ES-I3 (cell line): ENCODE data around the gene CACNG5.

Experiments
- H3K36me3 ChIP-seq: 2 replicates; pipeline ENCODE4 v1.6.1; 2013; ENCODE audit warnings: mild to moderate bottlenecking, low read length, control low read depth, moderate library complexity; ENCODE audit not compliant: insufficient read depth
- H3K4me1 ChIP-seq: 2 replicates; pipeline ENCODE4 v1.6.1; 2013; ENCODE audit warnings: mild to moderate bottlenecking, control low read depth, low read length; ENCODE audit not compliant: insufficient read depth
- H3K9ac ChIP-seq: 2 replicates; pipeline ENCODE4 v1.6.1; 2013; ENCODE audit warnings: low read depth, mild to moderate bottlenecking, low read length, moderate library complexity
- H3K9me3 ChIP-seq: 2 replicates; pipeline ENCODE4 v1.6.1; 2013; ENCODE audit warnings: mild to moderate bottlenecking, low read length, moderate library complexity; ENCODE audit not compliant: control insufficient read depth, insufficient read depth

Gene CACNG5

GRCh38 chr17:66810951-66811682 is 23.8 kb upstream of the CACNG5 start:
- no peaks in the 10 kb centered on the region for H3K9me3 ChIP-seq
- H3K4me1 ChIP-seq, result no peaks in the 10 kb centered on the region
- no peak overlapping the region for H3K9ac ChIP-seq
- H3K36me3 ChIP-seq, result no peaks in the 10 kb centered on the region

- Histone ChIP-seq H3K9ac (no peak overlapping the region), H3K36me3 (no peaks in the 10 kb centered on the region), H3K4me1 (no peaks in the 10 kb centered on the region), H3K9me3 (no peaks in the 10 kb centered on the region)
Observed at GRCh38 chr17:66811683-66812054, 23.2 kb upstream of the CACNG5 start.

GRCh38 chr17:66812571-66812970 is 22.3 kb upstream of the CACNG5 start:
- Histone ChIP-seq H3K36me3 (no peaks in the 10 kb centered on the region), H3K9ac (no peak overlapping the region), H3K4me1 (no peaks in the 10 kb centered on the region), H3K9me3 (peaks cover 1% of the 10 kb centered on the region; the same call in 1 of the 2 replicates)

- H3K4me1 ChIP-seq, result no peaks in the 10 kb centered on the region
- H3K36me3 ChIP-seq, result no peaks in the 10 kb centered on the region
- peaks cover 9% of the 10 kb centered on the region for H3K9me3 ChIP-seq
- no peak overlapping the region for H3K9ac ChIP-seq
Observed at GRCh38 chr17:66813296-66813695, 21.6 kb upstream of the CACNG5 start.

- H3K4me1 ChIP-seq, result no peaks in the 10 kb centered on the region
- no peaks in the 10 kb centered on the region for H3K36me3 ChIP-seq
- H3K9ac ChIP-seq, result no peak overlapping the region
- H3K9me3 ChIP-seq, result peaks cover 9% of the 10 kb centered on the region
Observed at GRCh38 chr17:66814026-66814425, 20.9 kb upstream of the CACNG5 start.

GRCh38 chr17:66814570-66814969 is 20.3 kb upstream of the CACNG5 start:
- no peaks in the 10 kb centered on the region for H3K36me3 ChIP-seq
- H3K9ac ChIP-seq, result no peak overlapping the region
- H3K9me3 ChIP-seq, result peaks cover 9% of the 10 kb centered on the region
- H3K4me1 ChIP-seq, result no peaks in the 10 kb centered on the region

- H3K4me1 ChIP-seq, result no peaks in the 10 kb centered on the region
- no peak overlapping the region for H3K9ac ChIP-seq
- peaks cover 11% of the 10 kb centered on the region for H3K9me3 ChIP-seq
- no peaks in the 10 kb centered on the region for H3K36me3 ChIP-seq
Observed at GRCh38 chr17:66817750-66818149, 17.2 kb upstream of the CACNG5 start.

- H3K9ac ChIP-seq, result no peak overlapping the region
Observed at GRCh38 chr17:66819466-66819865, 15.5 kb upstream of the CACNG5 start.

GRCh38 chr17:66822009-66822408 is 12.9 kb upstream of the CACNG5 start:
- no peak overlapping the region for H3K9ac ChIP-seq
- H3K9me3 ChIP-seq, result peaks cover 11% of the 10 kb centered on the region
- H3K36me3 ChIP-seq, result no peaks in the 10 kb centered on the region
- no peaks in the 10 kb centered on the region for H3K4me1 ChIP-seq

More at GRCh38 chr17:66819466-66819865, 15.5 kb upstream of the CACNG5 start:
- Histone ChIP-seq H3K4me1 (no peaks in the 10 kb centered on the region), H3K9me3 (peaks cover 11% of the 10 kb centered on the region), H3K36me3 (no peaks in the 10 kb centered on the region)

GRCh38 chr17:66826856-66827255 is 8.1 kb upstream of the CACNG5 start:
- no peaks in the 10 kb centered on the region for H3K36me3 ChIP-seq
- H3K9me3 ChIP-seq, result no peaks in the 10 kb centered on the region
- H3K4me1 ChIP-seq, result peaks cover 15% of the 10 kb centered on the region
- no peak overlapping the region for H3K9ac ChIP-seq

GRCh38 chr17:66829386-66829864 is 5.5 kb upstream of the CACNG5 start:
- H3K4me1 ChIP-seq, result peaks cover 15% of the 10 kb centered on the region
- no peaks in the 10 kb centered on the region for H3K9me3 ChIP-seq
- H3K9ac ChIP-seq, result no peak overlapping the region
- no peaks in the 10 kb centered on the region for H3K36me3 ChIP-seq

GRCh38 chr17:66829883-66830282 is 5.0 kb upstream of the CACNG5 start:
- H3K9me3 ChIP-seq, result no peaks in the 10 kb centered on the region
- peaks cover 15% of the 10 kb centered on the region for H3K4me1 ChIP-seq
- H3K9ac ChIP-seq, result no peak overlapping the region
- no peaks in the 10 kb centered on the region for H3K36me3 ChIP-seq

GRCh38 chr17:66830451-66830850 is 4.5 kb upstream of the CACNG5 start:
- no peak overlapping the region for H3K9ac ChIP-seq

GRCh38 chr17:66831383-66832210 is 3.3 kb upstream of the CACNG5 start:
- peaks cover 15% of the 10 kb centered on the region for H3K4me1 ChIP-seq
- H3K36me3 ChIP-seq, result no peaks in the 10 kb centered on the region

More at GRCh38 chr17:66830451-66830850, 4.5 kb upstream of the CACNG5 start:
- peaks cover 15% of the 10 kb centered on the region for H3K4me1 ChIP-seq
- no peaks in the 10 kb centered on the region for H3K9me3 ChIP-seq
- H3K36me3 ChIP-seq, result no peaks in the 10 kb centered on the region

GRCh38 chr17:66833201-66833600 is 1.7 kb upstream of the CACNG5 start:
- Histone ChIP-seq H3K4me1 (peaks cover 15% of the 10 kb centered on the region), H3K9me3 (no peaks in the 10 kb centered on the region), H3K9ac (no peak overlapping the region), H3K36me3 (no peaks in the 10 kb centered on the region)

More at GRCh38 chr17:66831383-66832210, 3.3 kb upstream of the CACNG5 start:
- Histone ChIP-seq H3K9me3 (no peaks in the 10 kb centered on the region), H3K9ac (no peak overlapping the region)
